NCI-H226 (cell line): ENCODE data around the gene PTPN20.
"Not testable (repeated sequence)": the region's sequence is repeated elsewhere in the genome, so short reads cannot be mapped to it uniquely, and the experiment has no call there.

Experiments used
- DNase-seq: peaks from one replicate; pipeline ENCODE4 v3.0.0-alpha.2; 2015

Gene PTPN20

GRCh38 chr10:46911144-46911876, at the start of gene PTPN20:
TSS of gene PTPN20 (plus strand) at chr10:46911428. CDS start at chr10:46932500, 21,072 bp downstream.
- not testable (repeated sequence) for DNase-seq

- DNase-seq: not testable (repeated sequence)
These were observed 41.5 kb upstream of the PTPN20 start for GRCh38 chr10:46869716-46870115.

- not testable (repeated sequence) for DNase-seq
These were observed 39.6 kb upstream of the PTPN20 start for GRCh38 chr10:46871583-46871982.

GRCh38 chr10:46875304-46875703, 35.9 kb upstream of the PTPN20 start:
- not testable (repeated sequence) for DNase-seq

- not testable (repeated sequence) for DNase-seq
These were observed 34.5 kb upstream of the PTPN20 start for GRCh38 chr10:46876773-46877172.

GRCh38 chr10:46878761-46879160, 32.5 kb upstream of the PTPN20 start:
- DNase-seq: not testable (repeated sequence)

- not testable (repeated sequence) for DNase-seq
These were observed 20.2 kb upstream of the PTPN20 start for GRCh38 chr10:46890813-46891611.

GRCh38 chr10:46896762-46897692, 14.2 kb upstream of the PTPN20 start:
- not testable (repeated sequence) for DNase-seq

GRCh38 chr10:46901247-46901646, 10.0 kb upstream of the PTPN20 start:
- not testable (repeated sequence) for DNase-seq

GRCh38 chr10:46903874-46904273, 7.4 kb upstream of the PTPN20 start:
- DNase-seq: not testable (repeated sequence)

- DNase-seq: not testable (repeated sequence)
These were observed 4.9 kb upstream of the PTPN20 start for GRCh38 chr10:46906359-46906758.

- DNase-seq: not testable (repeated sequence)
These were observed 3.8 kb upstream of the PTPN20 start for GRCh38 chr10:46907185-46908117.

- not testable (repeated sequence) for DNase-seq
These were observed 11.3 kb downstream of the PTPN20 start for GRCh38 chr10:46922498-46922897.

- not testable (repeated sequence) for DNase-seq
These were observed 13.9 kb downstream of the PTPN20 start for GRCh38 chr10:46925156-46925555.

GRCh38 chr10:46925853-46926252, 14.6 kb downstream of the PTPN20 start:
- not testable (repeated sequence) for DNase-seq

- not testable (repeated sequence) for DNase-seq
These were observed 17.6 kb downstream of the PTPN20 start for GRCh38 chr10:46928810-46929209.

GRCh38 chr10:46932383-46932782, 21.2 kb downstream of the PTPN20 start:
- DNase-seq: not testable (repeated sequence)

GRCh38 chr10:46941091-46941490, 29.9 kb downstream of the PTPN20 start:
- DNase-seq: not testable (repeated sequence)

GRCh38 chr10:46948687-46949518, 37.7 kb downstream of the PTPN20 start:
- DNase-seq: not testable (repeated sequence)

GRCh38 chr10:46952540-46952939, 41.3 kb downstream of the PTPN20 start:
- DNase-seq: not testable (repeated sequence)
